ENCODE results near the gene ADAM12.

ADAM12 gene

GRCh38 chr10:126312167-126312566 is 76.1 kb downstream of the ADAM12 start:
- DNase-seq: no peak

- DNase-seq: no peak
These were observed 78.9 kb downstream of the ADAM12 start for GRCh38 chr10:126309228-126309883.

- DNase-seq: no peak
These were observed 85.2 kb downstream of the ADAM12 start for GRCh38 chr10:126302826-126303665.

GRCh38 chr10:126302476-126302756 is 85.9 kb downstream of the ADAM12 start:
- no peak for DNase-seq

- DNase-seq: no peak
These were observed 86.4 kb downstream of the ADAM12 start for GRCh38 chr10:126301701-126302475.

- DNase-seq: no peak
These were observed 93.8 kb downstream of the ADAM12 start for GRCh38 chr10:126294451-126294850.

GRCh38 chr10:126290232-126290631 is 98.0 kb downstream of the ADAM12 start:
- no peak for DNase-seq

GRCh38 chr10:126288547-126289493 is 99.5 kb downstream of the ADAM12 start:
- DNase-seq: no peak

GRCh38 chr10:126286256-126286780 is 102.0 kb downstream of the ADAM12 start:
- DNase-seq: no peak

- no peak for DNase-seq
These were observed 105.0 kb downstream of the ADAM12 start for GRCh38 chr10:126283307-126283706.

GRCh38 chr10:126278851-126279250 is 109.4 kb downstream of the ADAM12 start:
- no peak for DNase-seq

GRCh38 chr10:126277181-126277580 is 111.1 kb downstream of the ADAM12 start:
- no peak for DNase-seq

GRCh38 chr10:126272526-126272925 is 115.8 kb downstream of the ADAM12 start:
- DNase-seq: no peak

GRCh38 chr10:126270111-126270510 is 118.2 kb downstream of the ADAM12 start:
- no peak for DNase-seq

GRCh38 chr10:126268013-126268920 is 120.0 kb downstream of the ADAM12 start:
- no peak for DNase-seq

GRCh38 chr10:126264102-126265018 is 123.9 kb downstream of the ADAM12 start:
- DNase-seq: no peak

GRCh38 chr10:126263006-126263676 is 125.1 kb downstream of the ADAM12 start:
- no peak for DNase-seq

GRCh38 chr10:126262233-126262838 is 125.9 kb downstream of the ADAM12 start:
- no peak for DNase-seq
